22Rv1 (cell line): ENCODE data around the gene SFT2D1.

Source experiments
- H3K27ac ChIP-seq: fragments of 450-650 bp; 2 replicates; pipeline ENCODE4 v1.5.1; 2017
- ZFX ChIP-seq: fragments of 450-650 bp; IDR thresholded peaks from 2 replicates; pipeline ENCODE4 v1.6.1; 2017; ENCODE audit warnings: antibody characterized with exemption, borderline replicate concordance
- TF ChIP-seq, protein P1 (sequence below): fragments of 450-650 bp; IDR thresholded peaks from 2 replicates; pipeline ENCODE4 v1.5.1; 2017; ENCODE audit warnings: mild to moderate bottlenecking

The SFT2D1 gene

DNA sequence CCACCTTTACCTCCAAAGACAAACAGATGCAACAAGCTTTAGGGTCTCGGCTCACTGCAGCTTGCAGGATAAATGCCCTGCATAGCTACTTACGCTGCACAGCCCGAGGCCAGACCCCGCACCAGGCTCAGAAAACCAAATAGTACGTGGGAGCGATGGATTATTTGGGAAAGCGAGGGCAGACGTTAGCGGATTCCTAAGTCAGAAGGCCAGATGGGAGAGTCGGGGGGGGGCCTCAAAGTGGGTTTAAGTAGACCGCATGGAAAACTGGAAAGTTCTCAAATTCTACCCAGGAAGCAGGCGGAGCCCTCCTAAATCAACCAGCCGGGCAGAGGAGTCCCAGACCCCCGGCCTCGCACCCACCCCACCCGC is 382 bp downstream of the SFT2D1 start:
- TF ChIP-seq ZFX = no peak
- TF ChIP-seq, protein P1, sequence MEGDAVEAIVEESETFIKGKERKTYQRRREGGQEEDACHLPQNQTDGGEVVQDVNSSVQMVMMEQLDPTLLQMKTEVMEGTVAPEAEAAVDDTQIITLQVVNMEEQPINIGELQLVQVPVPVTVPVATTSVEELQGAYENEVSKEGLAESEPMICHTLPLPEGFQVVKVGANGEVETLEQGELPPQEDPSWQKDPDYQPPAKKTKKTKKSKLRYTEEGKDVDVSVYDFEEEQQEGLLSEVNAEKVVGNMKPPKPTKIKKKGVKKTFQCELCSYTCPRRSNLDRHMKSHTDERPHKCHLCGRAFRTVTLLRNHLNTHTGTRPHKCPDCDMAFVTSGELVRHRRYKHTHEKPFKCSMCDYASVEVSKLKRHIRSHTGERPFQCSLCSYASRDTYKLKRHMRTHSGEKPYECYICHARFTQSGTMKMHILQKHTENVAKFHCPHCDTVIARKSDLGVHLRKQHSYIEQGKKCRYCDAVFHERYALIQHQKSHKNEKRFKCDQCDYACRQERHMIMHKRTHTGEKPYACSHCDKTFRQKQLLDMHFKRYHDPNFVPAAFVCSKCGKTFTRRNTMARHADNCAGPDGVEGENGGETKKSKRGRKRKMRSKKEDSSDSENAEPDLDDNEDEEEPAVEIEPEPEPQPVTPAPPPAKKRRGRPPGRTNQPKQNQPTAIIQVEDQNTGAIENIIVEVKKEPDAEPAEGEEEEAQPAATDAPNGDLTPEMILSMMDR = no peak
- H3K27ac ChIP-seq = peak overlapping the region; percentile 37

DNA sequence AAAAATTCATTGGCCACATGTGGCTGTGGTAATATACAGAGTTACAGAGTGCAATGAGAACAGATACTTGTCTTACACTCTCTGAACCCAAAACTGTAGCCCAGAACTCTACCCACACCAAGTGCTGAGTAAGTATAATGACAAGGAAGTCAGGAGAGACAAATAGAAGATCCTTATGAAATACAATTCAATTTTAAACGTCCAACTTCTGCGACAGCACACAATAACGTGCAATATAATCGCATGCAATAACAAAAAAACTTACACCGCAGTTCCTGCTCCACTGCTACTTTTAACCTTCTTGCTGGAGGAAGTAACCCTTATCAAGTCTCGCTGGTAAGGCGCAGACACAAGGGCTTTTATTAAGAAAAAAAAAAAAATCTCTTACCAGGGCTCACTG is 881 bp downstream of the SFT2D1 start:
- no peak for TF ChIP-seq ZFX
- TF ChIP-seq, protein P1 = no peak
- H3K27ac ChIP-seq = no peak overlapping the region

DNA sequence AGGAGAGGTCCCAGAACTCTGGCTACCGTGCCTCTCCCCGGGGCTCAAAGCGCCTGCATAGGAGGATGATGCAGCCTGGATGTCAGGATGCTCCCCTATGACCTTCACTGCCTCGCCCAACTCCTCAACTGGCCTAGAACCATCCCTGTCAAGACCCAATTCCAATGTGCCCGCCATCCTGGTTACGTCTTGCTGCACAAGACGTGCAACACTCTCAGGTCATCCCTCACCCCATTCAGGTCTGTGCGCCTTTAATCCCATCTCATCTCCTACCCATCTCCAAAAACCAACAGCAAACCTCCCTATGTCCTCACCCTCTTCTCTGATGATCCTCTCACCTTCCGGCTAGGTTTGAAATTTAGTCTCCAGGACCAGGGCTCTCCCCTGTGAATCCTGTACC is 3.5 kb downstream of the SFT2D1 start:
- H3K27ac ChIP-seq = no peak overlapping the region

DNA sequence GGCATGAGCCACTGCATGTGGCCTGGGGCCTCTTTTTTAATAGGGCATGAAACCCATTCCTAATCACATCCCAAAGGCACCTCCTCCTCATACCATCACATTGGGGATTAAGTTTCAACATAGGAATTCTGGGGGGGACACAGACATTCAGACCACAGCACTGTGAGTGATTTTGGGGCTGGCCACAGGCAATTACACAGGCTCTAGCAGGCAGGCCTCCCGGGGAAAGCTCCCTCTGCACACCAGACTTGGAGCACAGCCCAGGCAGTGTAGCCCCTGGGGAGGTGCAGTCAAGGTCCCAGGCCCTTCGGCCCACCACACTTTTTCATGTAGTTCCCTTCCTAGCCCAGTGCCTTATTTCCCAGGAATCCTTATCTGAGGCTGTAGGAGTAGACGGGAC is 5.5 kb downstream of the SFT2D1 start:
- no peak overlapping the region for H3K27ac ChIP-seq
- TF ChIP-seq, protein P1 = no peak
- TF ChIP-seq ZFX = no peak

More for the DNA sequence above, 3.5 kb downstream of the SFT2D1 start:
- TF ChIP-seq ZFX = no peak
- TF ChIP-seq, protein P1 = no peak

DNA sequence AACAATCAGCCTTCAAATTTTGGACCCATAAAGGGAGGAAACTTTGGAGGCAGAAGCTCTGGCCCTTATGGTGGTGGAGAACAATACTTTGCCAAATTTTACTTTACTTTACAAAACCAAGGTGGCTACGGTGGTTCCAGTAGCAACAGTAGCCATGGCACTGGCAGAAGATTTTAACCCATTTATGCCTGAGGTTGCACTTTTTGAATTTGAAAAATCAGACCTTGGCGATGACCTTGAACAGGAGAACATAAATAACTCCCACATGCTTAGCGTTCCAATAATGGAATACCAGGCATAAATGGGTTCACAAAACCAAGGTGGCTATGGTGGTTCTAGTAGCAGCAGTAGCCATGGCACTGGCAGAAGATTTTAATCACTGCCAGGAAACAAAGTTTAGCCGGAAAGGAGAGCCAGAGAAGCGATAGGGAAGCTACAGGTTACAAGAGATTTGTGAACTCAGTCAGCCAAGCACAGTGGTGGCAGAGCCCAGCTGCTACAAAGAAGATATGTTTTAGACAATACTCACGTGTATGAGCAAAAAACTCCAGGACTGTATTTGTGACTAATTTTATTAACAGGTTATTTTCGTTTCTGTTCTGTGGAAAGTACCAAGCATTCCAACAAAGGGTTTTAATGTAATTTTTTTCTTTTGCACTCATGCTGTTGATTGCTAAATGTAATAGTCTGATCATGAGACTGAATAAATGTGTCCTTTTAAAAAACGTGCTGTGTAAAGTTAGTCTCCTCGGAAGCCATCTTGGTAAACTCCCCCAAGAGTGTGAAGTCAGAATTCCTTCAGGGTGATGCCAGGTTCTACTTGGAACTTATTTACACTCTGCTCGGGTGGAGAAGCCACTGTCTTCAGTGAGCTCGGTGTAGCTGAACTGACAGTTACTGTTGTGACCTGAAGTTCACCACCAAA is 6.7 kb downstream of the SFT2D1 start:
- no peak overlapping the region for H3K27ac ChIP-seq
- TF ChIP-seq ZFX = no peak
- TF ChIP-seq, protein P1 = no peak

DNA sequence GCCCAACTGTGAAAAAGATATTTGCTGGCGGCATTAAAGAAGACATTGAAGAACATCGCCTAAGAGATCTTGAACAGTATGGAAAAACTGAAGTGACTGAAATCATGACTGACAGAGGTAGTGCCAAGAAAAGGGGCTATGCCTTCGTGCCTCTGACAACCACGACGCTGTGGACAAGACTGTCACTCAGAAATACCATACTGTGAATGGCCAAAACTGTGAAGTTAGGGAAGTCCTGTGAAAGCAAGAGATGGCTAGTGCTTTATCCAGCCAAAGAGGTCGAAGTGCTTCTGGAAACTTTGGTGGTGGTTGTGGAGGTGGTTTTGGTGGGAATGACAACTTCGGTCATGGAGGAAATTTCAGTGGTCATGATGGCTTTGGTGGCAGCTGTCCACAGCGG is 7.5 kb downstream of the SFT2D1 start:
- TF ChIP-seq, protein P1 = no peak
- TF ChIP-seq ZFX = no peak

More for the DNA sequence above, 7.5 kb downstream of the SFT2D1 start:
- H3K27ac ChIP-seq = no peak overlapping the region
